OCI-LY1 (cell line): ENCODE measurements around the gene DIP2C.

Experiments used
- H2AFZ ChIP-seq: fragments of 200-600 bp; sonication (generic), shearing (Covaris generic); 2 replicates; pipeline ENCODE4 v1.6.0; 2014; ENCODE audit warnings: antibody characterized with exemption, mild to moderate bottlenecking, low read length
- H3F3A ChIP-seq: fragments of 200-600 bp; sonication (generic), shearing (Covaris generic); 2 replicates; pipeline ENCODE4 v1.6.0; 2014; ENCODE audit warnings: mild to moderate bottlenecking, antibody characterized with exemption, low read length, moderate library complexity; ENCODE audit not compliant: insufficient read depth
- H3K27ac ChIP-seq: fragments of 200-600 bp; sonication (generic); 2 replicates; pipeline ENCODE4 v1.5.1; 2014; ENCODE audit warnings: low read length, mixed run types, mild to moderate bottlenecking, low read depth; ENCODE audit not compliant: poor library complexity, severe bottlenecking
- H3K27me3 ChIP-seq: fragments of 200-600 bp; sonication (generic); 2 replicates; pipeline ENCODE4 v1.6.0; 2014; ENCODE audit warnings: antibody characterized with exemption, mild to moderate bottlenecking, low read length, moderate library complexity; ENCODE audit not compliant: insufficient read depth
- H3K36me3 ChIP-seq: fragments of 200-600 bp; sonication (generic); 2 replicates; pipeline ENCODE4 v1.6.1; 2014; ENCODE audit warnings: mild to moderate bottlenecking, antibody characterized with exemption, low read length, moderate library complexity, mixed read lengths; ENCODE audit not compliant: insufficient read depth
- H3K4me1 ChIP-seq: fragments of 200-600 bp; sonication (generic); 2 replicates; pipeline ENCODE4 v1.5.1; 2014; ENCODE audit warnings: mild to moderate bottlenecking, low read length, moderate library complexity; ENCODE audit not compliant: insufficient read depth, severe bottlenecking
- H3K4me2 ChIP-seq: fragments of 200-600 bp; sonication (generic), shearing (Covaris generic); 2 replicates; pipeline ENCODE4 v1.6.1; 2014; ENCODE audit warnings: low read length
- H3K4me3 ChIP-seq: fragments of 200-600 bp; sonication (generic); 2 replicates; pipeline ENCODE4 v1.5.1; 2014; ENCODE audit warnings: low read length, low read depth, mild to moderate bottlenecking, mixed read lengths; ENCODE audit not compliant: poor library complexity, severe bottlenecking
- H3K79me2 ChIP-seq: fragments of 200-600 bp; shearing (Covaris generic); 2 replicates; pipeline ENCODE4 v1.6.1; 2016; ENCODE audit warnings: mixed run types, low read length, mixed read lengths; ENCODE audit not compliant: insufficient read depth
- H3K9ac ChIP-seq: fragments of 200-600 bp; sonication (generic), shearing (Covaris generic); 2 replicates; pipeline ENCODE4 v1.6.1; 2014; ENCODE audit warnings: mild to moderate bottlenecking, low read length, mixed read lengths
- H3K9me2 ChIP-seq: fragments of 200-600 bp; sonication (generic), shearing (Covaris generic); 2 replicates; pipeline ENCODE4 v1.6.1; 2014; ENCODE audit warnings: low read depth, mild to moderate bottlenecking, low read length, mixed read lengths
- H3K9me3 ChIP-seq: fragments of 200-600 bp; shearing (Covaris generic); 2 replicates; pipeline ENCODE4 v1.6.1; 2014; ENCODE audit warnings: low read length, mixed read lengths
- H4K20me1 ChIP-seq: fragments of 200-600 bp; sonication (generic), shearing (Covaris generic); 2 replicates; pipeline ENCODE4 v1.6.0; 2016; ENCODE audit warnings: mild to moderate bottlenecking, low read length; ENCODE audit not compliant: insufficient read depth
- CTCF ChIP-seq: fragments of 200-600 bp; sonication (generic), shearing (Covaris generic); IDR thresholded peaks from 2 replicates; pipeline ENCODE4 v1.5.1; 2017; ENCODE audit warnings: mild to moderate bottlenecking, antibody characterized with exemption, low read length, moderate library complexity, mixed read lengths
- EZH2 ChIP-seq: fragments of 200-600 bp; sonication (generic), shearing (Covaris generic); IDR thresholded peaks from 2 replicates; pipeline ENCODE4 v1.8.0; 2017; ENCODE audit warnings: borderline replicate concordance, mixed run types, mild to moderate bottlenecking, antibody characterized with exemption, low read length, moderate library complexity, mixed read lengths

Gene DIP2C

GRCh38 chr10:282294-283139, 407.0 kb downstream of the DIP2C start:
- Histone ChIP-seq H3F3A (no peaks in the 10 kb centered on the region), H4K20me1 (no peaks in the 10 kb centered on the region), H3K27ac (no peak overlapping the region), H3K9me3 (no peaks in the 10 kb centered on the region), H2AFZ (no peak overlapping the region), H3K36me3 (peaks cover 100% of the 10 kb centered on the region), H3K9ac (no peak overlapping the region), H3K27me3 (no peaks in the 10 kb centered on the region), H3K9me2 (no peaks in the 10 kb centered on the region), H3K4me2 (no peak overlapping the region), H3K79me2 (no peaks in the 10 kb centered on the region), H3K4me3 (no peak overlapping the region), H3K4me1 (peaks cover 13% of the 10 kb centered on the region)
- no peak for TF ChIP-seq EZH2

GRCh38 chr10:279655-280054, 409.8 kb downstream of the DIP2C start:
- no peak overlapping the region for H3K4me3 ChIP-seq
- H3K9ac ChIP-seq = no peak overlapping the region
- H3K9me2 ChIP-seq = no peaks in the 10 kb centered on the region
- H3K4me2 ChIP-seq = no peak overlapping the region
- H2AFZ ChIP-seq = no peak overlapping the region
- 0 out of 2 replicates have a peak, but pooled peaks cover 3% of the 10 kb centered on the region for H3F3A ChIP-seq
- H3K27me3 ChIP-seq = no peaks in the 10 kb centered on the region
- H3K9me3 ChIP-seq = no peaks in the 10 kb centered on the region
- no peaks in the 10 kb centered on the region for H4K20me1 ChIP-seq
- H3K4me1 ChIP-seq = peaks cover 10% of the 10 kb centered on the region
- H3K36me3 ChIP-seq = peaks cover 100% of the 10 kb centered on the region
- TF ChIP-seq EZH2 = no peak
- peak; percentile 49 for TF ChIP-seq CTCF
- H3K79me2 ChIP-seq = no peaks in the 10 kb centered on the region
- peak overlapping the region; percentile 23 for H3K27ac ChIP-seq

GRCh38 chr10:279232-279631, 410.2 kb downstream of the DIP2C start:
- H3K4me1 ChIP-seq = peaks cover 6% of the 10 kb centered on the region
- H3K4me2 ChIP-seq = no peak overlapping the region
- 0 out of 2 replicates have a peak, but pooled peaks cover 3% of the 10 kb centered on the region for H3F3A ChIP-seq
- no peaks in the 10 kb centered on the region for H3K9me2 ChIP-seq
- no peak for TF ChIP-seq EZH2
- H3K79me2 ChIP-seq = no peaks in the 10 kb centered on the region
- H3K4me3 ChIP-seq = no peak overlapping the region
- H4K20me1 ChIP-seq = no peaks in the 10 kb centered on the region
- no peaks in the 10 kb centered on the region for H3K9me3 ChIP-seq
- H3K36me3 ChIP-seq = peaks cover 100% of the 10 kb centered on the region
- H3K9ac ChIP-seq = no peak overlapping the region
- H3K27me3 ChIP-seq = no peaks in the 10 kb centered on the region
- no peak overlapping the region for H2AFZ ChIP-seq
- no peak overlapping the region for H3K27ac ChIP-seq

- no peak overlapping the region for H3K4me3 ChIP-seq
- H3K4me2 ChIP-seq = no peak overlapping the region
- no peak for TF ChIP-seq CTCF
- TF ChIP-seq EZH2 = no peak
- H2AFZ ChIP-seq = no peak overlapping the region
- no peak overlapping the region for H3K27ac ChIP-seq
- no peaks in the 10 kb centered on the region for H3K9me3 ChIP-seq
- no peaks in the 10 kb centered on the region for H4K20me1 ChIP-seq
- 0 out of 2 replicates have a peak, but pooled peaks cover 3% of the 10 kb centered on the region for H3F3A ChIP-seq
- no peak overlapping the region for H3K9ac ChIP-seq
- H3K9me2 ChIP-seq = no peaks in the 10 kb centered on the region
- no peaks in the 10 kb centered on the region for H3K27me3 ChIP-seq
- H3K36me3 ChIP-seq = peaks cover 96% of the 10 kb centered on the region
- peaks cover under 1% of the 10 kb centered on the region for H3K4me1 ChIP-seq
- no peaks in the 10 kb centered on the region for H3K79me2 ChIP-seq
Observed at GRCh38 chr10:278707-279106, 410.8 kb downstream of the DIP2C start.
